ENCODE results near the gene SLC34A3.

- TF ChIP-seq SP1 (IDR thresholded peaks at IDR 0.05) (no peak), SUZ12 (IDR thresholded peaks at IDR 0.05) (no peak), BHLHE40 (IDR thresholded peaks at IDR 0.05; ENCODE audit: borderline replicate concordance) (no peak), FOXM1 (IDR thresholded peaks at IDR 0.05; ENCODE audit: borderline replicate concordance) (no peak), FOXK2 (IDR thresholded peaks at IDR 0.05) (no peak), NFRKB (IDR thresholded peaks at IDR 0.05) (no peak), ZNF384 (IDR thresholded peaks at IDR 0.05) (no peak), ELF4 (IDR thresholded peaks at IDR 0.05) (no peak)
- TF ChIP-seq, protein P1, sequence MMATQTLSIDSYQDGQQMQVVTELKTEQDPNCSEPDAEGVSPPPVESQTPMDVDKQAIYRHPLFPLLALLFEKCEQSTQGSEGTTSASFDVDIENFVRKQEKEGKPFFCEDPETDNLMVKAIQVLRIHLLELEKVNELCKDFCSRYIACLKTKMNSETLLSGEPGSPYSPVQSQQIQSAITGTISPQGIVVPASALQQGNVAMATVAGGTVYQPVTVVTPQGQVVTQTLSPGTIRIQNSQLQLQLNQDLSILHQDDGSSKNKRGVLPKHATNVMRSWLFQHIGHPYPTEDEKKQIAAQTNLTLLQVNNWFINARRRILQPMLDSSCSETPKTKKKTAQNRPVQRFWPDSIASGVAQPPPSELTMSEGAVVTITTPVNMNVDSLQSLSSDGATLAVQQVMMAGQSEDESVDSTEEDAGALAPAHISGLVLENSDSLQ (IDR thresholded peaks at IDR 0.05): no peak
Observed at GRCh38 chr9:137228506-137228967, 2.2 kb upstream of the SLC34A3 start.
